Measurements from ENCODE around the gene TRIM31.
"Not testable (repeated sequence)": the region's sequence is repeated elsewhere in the genome, so short reads cannot be mapped to it uniquely, and the experiment has no call there.

The TRIM31 gene

GRCh38 chr6:30127238-30128093 is 14.6 kb upstream of the TRIM31 start:
- Histone ChIP-seq H3K4me3 (peak overlapping the region; percentile 12), H3K27ac (no peak overlapping the region)
- TF ChIP-seq CTCF (IDR thresholded peaks at IDR 0.05), result no peak
- no peak for DNase-seq (ENCODE audit: low spot score)

DNA sequence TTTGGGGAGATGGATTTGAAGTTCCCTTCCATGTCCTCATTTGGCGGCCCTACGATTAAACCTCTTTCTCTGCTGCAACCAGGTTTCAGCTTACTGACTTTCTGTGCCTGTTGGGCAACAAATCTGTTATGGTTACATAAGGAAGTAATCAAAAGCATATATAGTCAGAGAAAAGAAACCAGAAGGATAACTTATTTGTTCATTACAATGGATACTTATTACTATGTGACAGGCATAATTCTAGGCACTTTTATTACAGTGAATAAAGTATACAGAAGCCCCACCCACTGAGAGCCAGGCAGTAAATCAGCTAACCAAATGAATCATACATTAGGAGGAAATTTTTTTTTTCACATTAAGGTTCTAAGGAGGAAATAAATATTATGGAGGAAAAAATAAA is 9.6 kb upstream of the TRIM31 start:
- DNase-seq (ENCODE audit: low spot score), result no peak

DNA sequence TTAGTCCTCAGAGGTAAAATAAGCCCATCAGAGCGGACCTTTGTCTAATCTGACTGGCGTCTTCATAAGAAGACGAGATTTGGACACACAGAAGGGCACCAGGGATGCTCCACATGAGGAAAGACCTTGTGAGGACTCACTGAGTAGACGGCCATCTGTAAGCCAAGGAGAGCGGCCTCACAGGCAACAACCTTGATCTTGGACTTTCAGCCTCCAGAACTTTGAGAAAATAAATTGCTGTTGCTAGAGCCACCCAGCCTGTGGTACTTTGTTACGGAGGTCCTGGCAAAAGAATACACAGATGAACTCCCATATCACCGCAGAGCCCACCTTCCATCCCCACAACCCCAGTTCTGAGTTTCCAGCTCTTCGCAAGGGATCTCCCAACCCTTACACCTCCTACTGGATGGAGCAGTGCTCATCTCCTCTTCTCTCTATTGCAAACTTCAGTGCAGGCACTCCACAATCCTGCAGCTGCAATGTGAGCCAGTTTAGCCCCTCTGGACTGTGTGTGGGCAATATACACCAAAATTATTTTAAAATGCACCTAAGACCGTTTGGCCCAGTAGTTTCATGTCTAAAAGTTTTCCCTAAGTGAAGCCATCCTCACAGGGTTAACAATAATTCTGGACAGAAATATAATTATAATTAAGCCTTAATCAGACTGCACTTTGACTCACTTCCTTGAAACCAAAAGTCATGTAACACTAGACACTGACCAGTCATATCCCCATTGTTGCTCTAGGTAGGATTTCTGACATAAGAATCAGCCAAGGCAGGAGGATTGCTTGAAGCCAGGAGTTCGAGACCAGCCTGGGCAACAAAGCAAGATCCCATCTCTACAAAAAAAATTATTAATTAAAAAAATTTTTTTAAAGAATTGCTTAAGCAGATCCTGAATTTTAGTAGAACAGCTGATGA is 8.8 kb upstream of the TRIM31 start:
- Histone ChIP-seq H3K4me3 (no peak overlapping the region), H3K27ac (no peak overlapping the region)
- TF ChIP-seq CTCF (IDR thresholded peaks at IDR 0.05), result no peak
- DNase-seq (ENCODE audit: low spot score), result no peak

More for the DNA sequence above, 9.6 kb upstream of the TRIM31 start:
- no peak for TF ChIP-seq CTCF (IDR thresholded peaks at IDR 0.05)
- Histone ChIP-seq H3K27ac (no peak overlapping the region), H3K4me3 (no peak overlapping the region)

GRCh38 chr6:30118691-30119090 is 5.8 kb upstream of the TRIM31 start:
- not testable (repeated sequence) for H3K4me3 ChIP-seq; DNase-seq (ENCODE audit: low spot score); H3K27ac ChIP-seq

DNA sequence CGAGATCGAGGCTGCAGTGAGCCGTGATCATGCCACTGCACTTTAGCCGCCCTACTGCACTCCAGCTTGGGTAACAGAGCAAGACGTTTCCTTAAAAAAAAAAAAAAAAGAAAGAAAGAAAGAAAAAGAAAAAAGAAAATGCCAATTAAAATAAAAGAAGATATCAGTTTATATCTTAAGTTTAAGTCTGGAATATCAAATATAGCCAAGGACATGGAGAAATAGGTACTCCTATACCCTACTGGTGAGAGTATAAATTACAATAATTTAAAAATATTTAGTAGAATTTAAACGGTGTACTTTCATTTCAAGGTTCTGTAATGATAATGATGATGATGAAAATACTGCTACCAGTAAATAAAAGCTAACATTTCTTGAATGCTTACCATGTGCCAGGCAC is 3.8 kb upstream of the TRIM31 start:
- no peak overlapping the region for H3K4me3 ChIP-seq
- DNase-seq (ENCODE audit: low spot score), result no peak
- no peak for TF ChIP-seq CTCF (IDR thresholded peaks at IDR 0.05)
- H3K27ac ChIP-seq, result no peak overlapping the region

- no peak for DNase-seq (ENCODE audit: low spot score)
- TF ChIP-seq CTCF (IDR thresholded peaks at IDR 0.05), result no peak
- no peak overlapping the region for H3K4me3 ChIP-seq
- no peak overlapping the region for H3K27ac ChIP-seq
Observed at GRCh38 chr6:30113841-30114240, 951 bp upstream of the TRIM31 start.

GRCh38 chr6:30112402-30112994 is 392 bp downstream of the TRIM31 start:
- Histone ChIP-seq H3K4me3 (no peak overlapping the region), H3K27ac (no peak overlapping the region)
- no peak for DNase-seq (ENCODE audit: low spot score)
- TF ChIP-seq CTCF (IDR thresholded peaks at IDR 0.05), result no peak

Measured in coronary artery (tissue), 2 donors.